Embryonic facial prominence (tissue), 1 donor: Measurements from ENCODE around the gene SAPCD1.

ENCODE experiments used
- DNase-seq: peaks from one replicate; pipeline ENCODE4 v3.0.0-alpha.2; 2016; ENCODE audit errors: extremely low spot score

Gene SAPCD1

GRCh38 chr6:31762356-31762755, at the start of gene SAPCD1:
Gene SAPCD1, plus strand, starts transcription at chr6:31762656. Its CDS starts 399 bp downstream, at chr6:31763055.
- DNase-seq, result no peak

- DNase-seq, result no peak
These were observed 49.0 kb upstream of the SAPCD1 start for GRCh38 chr6:31713465-31713864.

DNA sequence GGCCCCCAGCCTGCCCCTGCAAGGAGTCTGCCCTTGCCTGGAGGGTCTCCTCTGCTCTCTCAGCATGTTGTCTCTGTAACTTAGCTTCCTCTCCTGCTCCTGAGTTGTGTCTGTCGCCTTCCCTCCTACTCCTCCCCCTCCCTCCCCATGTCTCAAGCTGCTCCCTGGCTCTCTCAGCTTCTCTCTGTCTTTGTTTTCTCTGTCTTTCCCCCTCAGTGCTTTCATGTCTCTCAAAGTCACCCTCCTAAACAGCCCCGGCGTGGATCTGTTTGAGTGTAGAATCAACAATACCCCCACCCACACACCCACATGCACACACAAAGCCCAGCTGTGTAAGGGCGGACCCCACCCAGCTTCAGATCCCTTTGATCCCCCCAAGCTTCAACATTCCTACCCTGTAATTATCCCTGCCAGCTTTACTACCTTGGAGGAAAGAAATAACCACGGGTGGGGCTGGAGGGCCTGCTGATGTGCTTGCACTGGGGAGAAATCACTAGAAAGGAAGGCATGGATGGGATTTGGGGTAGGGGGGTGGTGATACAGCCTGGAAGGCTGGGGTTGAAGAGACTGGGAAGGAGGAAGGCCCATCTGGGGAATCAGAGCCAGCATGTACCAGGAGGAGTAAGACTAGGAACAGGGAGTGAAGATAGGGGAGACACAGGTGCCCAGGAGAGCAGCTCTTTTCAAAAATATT, 48.3 kb upstream of the SAPCD1 start:
- peak; percentile 29 for DNase-seq

DNA sequence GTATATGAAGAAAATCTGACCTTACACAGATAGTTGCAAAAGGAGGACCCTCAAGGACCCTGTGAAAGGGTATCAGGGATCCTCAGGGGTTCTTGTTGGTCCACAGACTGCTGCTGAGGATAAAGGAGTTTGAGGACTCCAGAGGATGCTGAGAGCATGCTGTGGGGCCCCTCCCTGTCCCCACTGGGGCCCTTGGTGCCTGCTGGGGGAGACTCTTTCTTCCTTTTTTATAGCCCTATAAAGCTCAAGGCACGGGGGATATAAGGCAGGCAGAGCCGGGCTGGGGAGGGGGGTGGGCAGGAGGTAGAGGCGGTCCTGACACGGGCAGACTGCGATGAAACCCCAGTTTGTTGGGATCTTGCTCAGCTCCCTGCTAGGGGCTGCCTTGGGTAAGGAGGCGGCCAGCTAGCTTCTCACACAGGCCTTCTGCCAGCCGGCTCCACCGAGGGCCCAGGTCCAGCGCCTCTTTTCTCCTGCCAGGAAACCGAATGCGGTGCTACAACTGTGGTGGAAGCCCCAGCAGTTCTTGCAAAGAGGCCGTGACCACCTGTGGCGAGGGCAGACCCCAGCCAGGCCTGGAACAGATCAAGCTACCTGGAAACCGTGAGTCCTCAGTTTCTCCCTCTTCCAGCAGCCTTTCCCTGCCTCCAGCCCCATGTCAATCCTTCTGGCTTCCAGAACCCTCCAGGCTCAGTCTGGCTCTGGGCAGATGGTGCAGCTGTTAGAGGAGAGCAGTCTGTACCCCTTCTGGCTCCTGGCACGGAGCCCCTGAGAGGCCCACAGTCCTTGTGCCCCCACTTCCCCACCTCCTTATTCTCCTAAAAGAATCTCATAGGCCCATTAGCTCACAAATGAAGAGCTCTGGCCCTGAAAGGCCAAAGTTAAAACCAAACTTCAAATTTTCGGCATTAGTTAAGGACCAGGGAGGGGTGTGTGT, 47.2 kb upstream of the SAPCD1 start, which contains the start of gene LY6G6D:
LY6G6D (plus strand) TSS at position 327 of the 937 bp plus-strand sequence; CDS start at position 335, 8 bp downstream.
- no peak for DNase-seq

DNA sequence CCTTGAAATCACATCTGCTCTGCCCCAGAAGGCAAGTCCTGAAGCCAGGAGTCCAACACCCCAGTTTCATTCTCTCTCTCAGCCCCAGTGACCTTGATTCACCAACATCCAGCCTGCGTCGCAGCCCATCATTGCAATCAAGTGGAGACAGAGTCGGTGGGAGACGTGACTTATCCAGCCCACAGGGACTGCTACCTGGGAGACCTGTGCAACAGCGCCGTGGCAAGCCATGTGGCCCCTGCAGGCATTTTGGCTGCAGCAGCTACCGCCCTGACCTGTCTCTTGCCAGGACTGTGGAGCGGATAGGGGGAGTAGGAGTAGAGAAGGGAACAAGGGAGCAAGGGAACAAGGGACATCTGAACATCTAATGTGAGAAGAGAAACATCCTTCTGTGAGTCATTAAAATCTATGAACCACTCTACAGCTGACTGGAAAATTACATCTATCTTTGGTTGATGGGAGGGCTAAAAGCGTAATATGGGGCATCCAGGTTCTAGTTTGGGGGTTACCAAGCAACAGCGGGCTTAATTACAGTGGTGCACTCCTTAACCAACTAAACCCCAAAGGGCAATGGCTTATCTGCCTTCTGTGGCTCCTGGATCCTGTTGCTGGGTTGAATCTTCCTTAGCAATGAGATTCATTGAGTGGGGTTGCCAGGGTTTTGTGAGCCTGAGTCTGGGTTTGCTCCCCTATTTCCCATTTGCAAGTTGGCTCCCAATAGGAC, 44.8 kb upstream of the SAPCD1 start:
- no peak for DNase-seq

DNA sequence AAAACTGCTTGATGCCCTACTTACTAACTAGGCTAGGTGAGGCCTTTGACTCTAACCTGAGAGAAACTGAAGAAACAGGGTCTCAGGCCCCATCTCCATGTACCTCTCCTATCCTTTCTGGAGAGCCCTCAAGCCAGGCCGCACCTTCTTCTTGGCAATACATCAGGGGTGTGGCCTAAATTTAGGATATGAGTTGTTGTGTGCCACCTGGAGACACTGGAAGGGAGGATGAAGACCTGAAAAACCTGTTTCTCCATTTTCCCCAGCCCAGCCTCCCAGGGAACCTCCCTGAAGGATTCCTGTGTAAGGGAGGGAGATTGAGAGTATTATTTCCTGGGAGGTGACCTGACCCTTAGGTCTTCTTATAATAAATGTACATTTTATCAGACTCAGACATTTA, 44.2 kb upstream of the SAPCD1 start:
- no peak for DNase-seq

DNA sequence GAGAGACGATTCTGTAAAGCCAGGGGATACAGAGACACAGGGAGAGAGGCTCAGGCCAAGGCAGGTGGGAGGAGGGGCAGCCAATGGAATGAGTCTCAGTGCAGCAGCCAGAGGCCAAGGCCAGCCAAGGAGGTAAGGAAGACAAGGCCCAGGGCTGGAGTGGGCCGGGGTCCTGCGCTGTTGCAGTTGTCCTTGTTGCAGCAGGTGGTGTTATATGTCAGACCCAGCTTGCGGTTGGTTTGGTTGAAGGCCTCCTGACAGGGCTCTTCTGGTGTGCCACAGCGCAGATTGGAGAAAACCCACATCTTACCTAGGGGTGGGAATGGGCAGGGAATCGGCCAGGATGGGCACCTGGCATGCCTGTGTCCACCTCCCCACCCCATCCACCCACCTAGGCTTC, 43.5 kb upstream of the SAPCD1 start:
- DNase-seq, result no peak

DNA sequence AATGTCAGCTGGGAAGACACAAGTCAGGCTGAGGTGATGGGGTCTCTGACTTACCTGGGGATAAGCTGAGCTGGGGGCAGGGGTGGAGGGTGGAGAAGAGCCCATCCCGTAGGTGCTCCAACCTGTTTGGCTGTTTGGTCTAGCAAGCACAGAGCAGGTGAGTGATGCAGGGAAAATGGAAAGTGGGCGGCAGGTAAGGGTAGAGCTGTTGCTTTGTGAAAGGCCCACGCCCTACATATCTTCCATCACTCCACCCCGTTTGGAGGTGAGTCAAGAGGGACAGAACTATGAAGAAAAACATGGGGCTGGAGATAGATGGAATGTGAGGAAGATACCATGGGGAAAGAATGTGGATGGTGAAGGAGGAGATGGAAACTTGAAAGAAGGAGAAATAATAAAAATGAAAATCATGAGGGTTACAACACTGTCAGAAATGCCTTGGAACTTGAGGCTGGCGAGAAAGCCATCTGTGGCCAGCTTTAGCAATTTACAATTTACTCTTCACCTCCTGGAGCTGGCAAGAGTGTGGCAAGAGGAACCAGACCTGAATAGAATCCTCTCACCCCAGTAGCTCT, 42.2 kb upstream of the SAPCD1 start:
- no peak for DNase-seq

- no peak for DNase-seq
These were observed 41.0 kb upstream of the SAPCD1 start, which contains the start of gene LY6G6C for GRCh38 chr6:31721351-31722020. Gene LY6G6C, minus strand, starts transcription at chr6:31721746. Its CDS starts 67 bp downstream, at chr6:31721679.

DNA sequence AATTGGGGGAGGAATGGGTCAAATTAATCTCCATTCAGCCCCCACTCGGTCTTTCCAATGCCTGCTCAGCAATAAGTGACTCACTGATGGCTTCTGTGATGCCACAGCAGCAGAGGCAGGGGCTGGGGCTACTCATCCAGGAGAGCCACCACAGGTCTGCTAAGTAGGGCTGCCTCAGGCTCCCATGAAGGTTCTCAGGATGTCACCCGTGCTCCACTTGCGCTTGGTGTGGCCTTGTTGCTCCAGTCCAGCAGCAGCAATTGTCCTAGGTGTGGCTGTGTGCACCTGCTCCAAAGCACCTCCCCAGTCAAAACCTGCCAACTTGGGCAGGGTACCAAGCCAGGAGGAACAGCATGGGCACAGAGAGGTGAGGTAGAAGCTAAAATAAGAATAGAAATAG, 40.3 kb upstream of the SAPCD1 start:
- DNase-seq, result no peak

DNA sequence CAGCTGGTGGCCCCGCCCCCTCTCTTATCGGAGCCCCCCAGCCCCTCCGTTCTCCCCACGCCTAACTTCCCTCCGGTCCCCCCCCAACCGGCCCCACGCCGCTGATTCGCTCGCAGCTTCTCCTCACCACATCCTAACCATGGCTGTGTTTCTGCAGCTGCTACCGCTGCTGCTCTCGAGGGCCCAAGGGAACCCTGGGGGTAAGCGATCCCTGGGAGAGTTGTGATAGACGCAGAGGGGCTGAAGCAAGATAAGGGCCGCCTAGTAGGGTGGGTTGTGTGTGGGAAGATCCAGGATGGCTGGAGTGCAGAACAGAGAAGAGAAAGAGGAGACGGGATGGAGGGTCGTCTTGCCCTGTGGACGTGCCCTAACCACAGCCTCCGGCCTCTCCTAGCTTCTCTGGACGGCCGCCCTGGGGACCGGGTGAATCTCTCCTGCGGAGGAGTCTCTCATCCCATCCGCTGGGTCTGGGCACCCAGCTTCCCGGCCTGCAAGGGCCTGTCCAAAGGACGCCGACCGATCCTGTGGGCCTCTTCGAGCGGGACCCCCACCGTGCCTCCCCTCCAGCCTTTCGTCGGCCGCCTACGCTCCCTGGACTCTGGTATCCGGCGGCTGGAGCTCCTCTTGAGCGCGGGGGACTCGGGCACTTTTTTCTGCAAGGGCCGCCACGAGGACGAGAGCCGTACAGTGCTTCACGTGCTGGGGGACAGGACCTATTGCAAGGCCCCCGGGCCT, 39.0 kb upstream of the SAPCD1 start, which contains the start of gene MPIG6B:
MPIG6B (plus strand) TSS at position 129 of the 735 bp plus-strand sequence; CDS start at position 140, 11 bp downstream.
- no peak for DNase-seq

GRCh38 chr6:31723980-31724691, 38.3 kb upstream of the SAPCD1 start:
- DNase-seq, result no peak

GRCh38 chr6:31725502-31726350, 36.7 kb upstream of the SAPCD1 start:
- DNase-seq, result no peak

- no peak for DNase-seq
These were observed 35.3 kb upstream of the SAPCD1 start for GRCh38 chr6:31727034-31727716.

DNA sequence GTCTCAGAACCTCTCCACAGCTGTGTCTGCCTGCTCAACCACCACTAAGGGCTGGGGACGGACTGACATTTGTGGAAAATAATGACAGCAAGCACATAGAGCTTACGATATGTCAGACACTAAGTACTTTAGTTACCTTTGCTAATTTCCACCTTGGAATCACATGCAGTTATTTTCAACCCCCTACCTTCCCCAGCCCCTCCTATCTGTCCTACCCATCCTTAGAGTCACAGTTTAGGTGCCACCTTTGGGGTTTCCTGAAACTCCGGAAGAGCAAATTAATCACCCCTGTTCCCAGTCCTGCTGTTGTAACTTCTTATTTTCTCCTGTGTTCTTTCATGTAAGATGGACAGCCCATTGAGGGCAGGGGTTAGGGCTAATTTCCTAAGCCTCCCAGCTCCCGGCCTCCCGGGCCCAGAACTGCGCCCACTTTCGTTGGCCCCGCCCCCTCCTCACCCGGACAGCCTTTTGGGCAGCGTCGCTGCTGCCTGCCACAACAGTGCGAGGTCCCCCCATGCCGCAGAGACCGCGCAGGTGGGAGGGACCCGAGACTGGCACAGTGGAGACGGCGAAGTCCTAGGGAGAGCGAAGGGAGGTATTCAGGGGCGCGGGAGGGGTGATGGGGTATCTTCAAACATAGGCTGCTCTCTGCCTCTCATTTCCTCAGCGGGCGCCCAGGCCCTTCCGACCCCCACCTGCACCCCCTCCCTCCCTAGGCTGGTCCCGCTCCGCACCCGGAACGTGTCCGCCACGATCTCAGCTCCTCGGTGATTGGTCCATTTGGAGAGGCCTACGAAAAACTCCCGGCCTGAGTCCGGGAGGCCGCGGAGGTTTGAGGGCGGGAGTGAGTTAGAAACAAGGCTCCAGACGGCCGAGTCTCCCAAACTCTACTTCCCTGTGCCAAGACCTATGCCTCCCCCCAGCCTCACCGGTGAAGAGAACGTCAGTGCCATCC, 34.5 kb upstream of the SAPCD1 start:
- no peak for DNase-seq

- DNase-seq, result no peak
These were observed 33.5 kb upstream of the SAPCD1 start, which contains the start of gene DDAH2 for GRCh38 chr6:31728767-31729514. Gene DDAH2, minus strand, starts transcription at chr6:31729299. Its CDS starts 138 bp downstream, at chr6:31729161.
